HG03103 (cell line): ENCODE data around the gene PRKCE.

ENCODE experiments used
- ATAC-seq: cut with Tn5 transposase; IDR thresholded peaks from one replicate; pipeline ENCODE4 v1.9.1; 2021; ENCODE audit warnings: low read depth; ENCODE audit not compliant: unreplicated experiment

The PRKCE gene

DNA sequence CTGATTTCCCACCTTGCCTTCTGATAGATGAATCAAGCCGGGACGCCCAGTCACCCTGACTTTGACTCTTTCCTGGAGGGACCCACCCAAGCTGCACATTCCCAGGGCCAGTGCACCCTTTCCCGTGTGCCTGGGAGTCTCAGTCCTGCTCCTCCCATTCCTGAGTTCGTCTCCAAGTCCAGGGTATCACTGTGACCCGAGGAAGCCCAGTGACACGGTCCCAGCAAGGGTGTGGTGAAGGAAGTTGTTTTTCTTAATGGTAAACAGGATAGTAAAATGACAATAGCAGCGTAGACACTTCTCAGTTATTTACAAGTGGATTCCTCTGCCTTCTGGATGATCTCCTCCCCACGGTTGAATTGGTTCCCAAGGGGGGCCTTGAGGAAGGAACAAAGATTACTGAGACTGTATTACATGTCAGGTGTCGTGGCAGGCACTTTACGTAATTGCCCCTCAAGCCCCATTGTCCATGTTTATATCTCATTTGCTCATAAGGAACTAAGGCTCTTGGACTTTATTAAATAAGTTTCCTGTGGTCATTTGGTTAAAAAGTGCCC lies 123.3 kb downstream of the PRKCE start:
- ATAC-seq = no peak

DNA sequence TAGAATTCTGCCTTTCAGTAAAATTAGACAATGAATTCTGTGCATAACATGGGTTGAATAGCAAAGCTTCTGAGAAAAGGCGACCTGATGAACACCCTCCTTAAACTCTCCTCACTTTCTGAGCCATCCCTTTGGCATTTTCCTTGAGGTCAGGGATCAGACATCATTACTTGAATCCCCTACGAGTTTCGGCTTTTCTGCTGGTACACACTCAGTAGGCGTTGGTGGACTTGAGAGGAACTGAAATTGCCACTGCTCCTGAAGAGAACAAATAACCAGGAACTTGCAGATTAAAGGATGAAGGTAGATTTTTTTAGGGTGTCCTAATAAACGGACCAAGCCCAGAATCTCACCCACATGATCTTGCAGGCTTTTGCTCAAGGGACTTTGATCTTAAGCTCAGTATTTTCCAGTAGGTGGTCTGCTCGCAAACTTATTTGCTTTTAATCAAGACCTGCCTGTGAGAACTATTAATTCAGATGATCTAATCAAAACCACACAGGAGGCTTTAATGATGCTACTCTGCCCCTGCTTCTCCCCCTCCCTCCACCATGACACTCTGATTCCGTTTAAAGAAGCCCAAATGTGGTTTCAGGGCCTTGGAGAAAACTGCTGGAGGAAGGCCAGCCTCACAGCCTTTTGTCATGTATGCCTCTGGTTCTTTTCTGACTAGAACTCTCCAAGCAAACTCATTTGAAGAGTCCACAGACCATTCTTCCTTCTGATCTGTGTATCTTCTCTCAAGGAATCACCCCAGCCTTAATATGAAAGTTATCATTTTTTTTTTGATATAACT lies 124.9 kb downstream of the PRKCE start:
- ATAC-seq = no peak

DNA sequence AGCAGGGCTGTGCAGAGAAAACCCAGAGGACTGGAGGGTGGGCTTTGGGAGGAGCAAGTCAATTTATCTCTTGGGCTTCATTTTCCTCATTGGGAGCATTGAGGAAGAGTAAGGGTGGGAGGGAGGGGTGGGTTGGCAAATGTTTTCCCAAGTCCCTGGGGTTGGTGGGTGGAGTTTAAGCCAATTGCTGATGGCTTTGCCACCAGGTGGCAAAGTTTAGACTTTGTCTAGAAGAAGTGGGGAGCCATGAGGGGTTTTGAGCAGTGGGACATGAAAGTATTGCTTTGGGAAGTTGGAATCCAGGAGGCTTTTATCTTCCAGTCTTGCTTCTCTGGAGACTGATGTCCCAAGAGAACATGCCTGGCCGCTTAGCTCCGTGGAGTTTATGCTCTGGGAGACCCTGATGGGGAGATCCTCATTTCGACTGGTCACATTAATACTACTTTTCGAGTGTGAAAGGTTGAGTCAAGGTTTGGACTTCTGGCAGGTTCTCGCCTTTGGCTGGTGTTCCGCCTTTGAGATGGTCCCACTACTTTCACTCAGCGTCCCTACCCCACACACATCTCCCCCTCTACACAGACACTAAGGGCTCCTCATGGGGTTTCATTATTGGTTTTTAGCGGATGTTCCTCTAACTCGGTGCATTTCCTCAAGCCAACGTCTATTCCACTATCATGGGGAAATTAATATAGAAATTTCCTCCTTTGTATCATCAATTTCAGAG lies 126.7 kb downstream of the PRKCE start:
- ATAC-seq = no peak

DNA sequence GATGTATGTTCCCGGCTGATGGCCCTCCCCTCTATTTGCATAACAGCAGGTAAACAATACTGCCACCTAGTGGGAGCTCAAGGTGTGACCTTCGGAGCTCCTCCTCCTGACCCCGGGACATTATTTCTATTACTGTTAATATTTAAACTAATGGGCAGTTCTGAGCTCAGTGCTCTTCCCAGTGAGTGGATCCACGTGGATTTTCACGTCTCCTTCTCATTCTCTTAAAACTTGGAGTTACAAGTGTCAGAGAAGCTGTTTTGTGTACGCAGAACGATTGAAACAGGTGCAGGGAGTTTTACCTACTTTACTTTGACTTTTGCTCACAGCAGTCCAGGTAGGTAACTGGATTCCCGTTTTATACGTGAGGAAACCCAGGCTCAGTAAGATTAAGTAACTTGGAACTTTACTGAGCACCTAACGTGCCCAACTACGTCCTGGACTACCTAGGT lies 127.3 kb downstream of the PRKCE start:
- ATAC-seq = no peak

- ATAC-seq = no peak
Observed at GRCh38 chr2:45780541-45781463, 129.3 kb downstream of the PRKCE start.

DNA sequence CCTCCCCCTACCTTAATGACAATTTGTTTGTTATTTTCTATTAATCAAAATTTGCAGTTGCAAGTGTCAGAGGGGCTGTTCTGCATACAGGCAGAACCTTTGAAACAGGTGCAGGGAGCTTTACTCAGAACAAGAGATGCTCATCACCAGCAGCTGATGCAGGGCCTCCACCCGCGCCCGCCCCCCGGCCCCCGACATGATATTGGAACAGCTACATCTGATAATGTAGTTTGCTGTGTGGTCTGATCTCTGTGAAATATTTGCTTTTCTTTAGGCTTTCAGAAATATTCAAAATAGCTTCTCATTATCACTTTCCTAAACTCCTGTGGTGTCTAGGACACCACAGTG lies 130.0 kb downstream of the PRKCE start:
- ATAC-seq = no peak

- ATAC-seq = no peak
Observed at GRCh38 chr2:45782436-45782835, 131.0 kb downstream of the PRKCE start.

- ATAC-seq = no peak
Observed at GRCh38 chr2:45782986-45783385, 131.5 kb downstream of the PRKCE start.

GRCh38 chr2:45786030-45786835 lies 134.8 kb downstream of the PRKCE start:
- ATAC-seq = no peak

- ATAC-seq = no peak
Observed at GRCh38 chr2:45786836-45787357, 135.4 kb downstream of the PRKCE start.

GRCh38 chr2:45788401-45788800 lies 136.9 kb downstream of the PRKCE start:
- ATAC-seq = no peak

GRCh38 chr2:45789317-45789716 lies 137.8 kb downstream of the PRKCE start:
- peak; percentile 67 for ATAC-seq

GRCh38 chr2:45789961-45790723 lies 138.7 kb downstream of the PRKCE start:
- ATAC-seq = no peak

DNA sequence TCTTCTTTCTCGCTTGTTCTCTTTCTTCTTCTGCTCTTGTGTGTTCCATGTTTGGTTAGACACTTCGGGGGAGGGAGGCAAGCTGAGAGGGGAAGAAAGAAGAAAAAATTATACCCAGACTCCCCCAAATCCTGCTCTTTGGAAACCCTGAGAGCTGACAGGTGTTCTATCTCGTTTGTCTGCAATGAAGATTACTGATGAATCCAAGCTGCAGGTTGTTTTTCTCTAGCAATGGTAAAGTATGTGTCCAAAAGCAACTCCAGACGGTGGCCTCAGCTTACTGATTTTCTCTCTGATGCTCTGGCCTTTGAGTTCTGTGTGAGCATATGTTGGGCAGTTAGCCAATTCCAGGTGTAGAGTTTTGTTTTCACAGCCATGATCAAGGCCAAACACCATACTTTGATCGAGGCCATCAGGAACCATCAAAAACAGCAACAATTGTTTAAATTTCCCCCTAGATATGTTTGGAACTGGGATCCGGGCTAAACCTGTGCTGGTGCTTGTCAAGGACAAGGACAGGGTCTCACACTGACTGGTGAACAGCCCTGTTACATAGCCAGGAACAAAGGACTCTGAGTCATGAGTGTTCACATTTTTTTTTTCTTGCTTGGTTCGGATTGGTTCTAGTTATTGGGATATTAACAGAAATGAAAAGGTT lies 142.0 kb downstream of the PRKCE start:
- no peak for ATAC-seq

DNA sequence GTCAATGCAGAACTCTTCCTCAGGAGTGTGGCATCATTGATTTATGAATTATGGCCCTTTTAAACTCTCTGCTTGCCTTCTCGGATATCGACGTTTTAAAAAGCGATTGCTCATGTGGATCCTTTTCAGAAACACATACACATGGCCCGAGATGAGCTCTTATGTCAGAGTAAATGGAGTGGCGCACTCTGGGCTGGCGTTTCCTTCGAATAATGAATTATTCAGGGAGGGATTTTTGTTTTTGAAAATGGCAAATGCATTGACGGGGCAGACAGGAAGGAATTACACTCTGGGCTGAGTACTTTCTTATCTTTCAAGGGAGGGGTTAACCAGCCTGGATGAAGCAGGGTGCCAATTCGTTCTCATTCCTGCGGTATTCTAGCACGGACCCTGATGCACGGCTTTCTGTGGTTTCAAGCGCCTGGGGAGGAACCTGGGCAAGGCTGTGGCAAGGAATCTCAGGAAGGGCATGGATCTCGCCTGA lies 142.7 kb downstream of the PRKCE start:
- no peak for ATAC-seq

DNA sequence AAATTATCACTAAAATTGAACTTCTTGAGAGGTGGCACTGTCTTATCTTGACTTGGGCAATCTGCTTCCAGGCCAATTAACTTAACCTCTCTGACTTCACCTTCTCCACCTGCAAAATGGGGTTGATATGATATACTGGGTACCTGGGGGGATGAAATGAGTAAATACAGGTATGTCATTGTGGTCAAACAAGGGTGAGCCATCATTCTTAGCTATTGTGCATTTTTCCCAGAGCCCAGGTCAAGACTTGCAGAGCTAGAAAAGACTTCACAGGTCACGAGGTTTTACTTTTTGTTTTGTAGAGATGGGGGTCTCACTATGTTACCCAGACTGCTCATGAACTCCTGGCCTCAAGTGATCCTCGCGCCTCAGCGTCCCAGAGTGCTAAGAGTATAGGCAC lies 145.0 kb downstream of the PRKCE start:
- ATAC-seq = no peak

DNA sequence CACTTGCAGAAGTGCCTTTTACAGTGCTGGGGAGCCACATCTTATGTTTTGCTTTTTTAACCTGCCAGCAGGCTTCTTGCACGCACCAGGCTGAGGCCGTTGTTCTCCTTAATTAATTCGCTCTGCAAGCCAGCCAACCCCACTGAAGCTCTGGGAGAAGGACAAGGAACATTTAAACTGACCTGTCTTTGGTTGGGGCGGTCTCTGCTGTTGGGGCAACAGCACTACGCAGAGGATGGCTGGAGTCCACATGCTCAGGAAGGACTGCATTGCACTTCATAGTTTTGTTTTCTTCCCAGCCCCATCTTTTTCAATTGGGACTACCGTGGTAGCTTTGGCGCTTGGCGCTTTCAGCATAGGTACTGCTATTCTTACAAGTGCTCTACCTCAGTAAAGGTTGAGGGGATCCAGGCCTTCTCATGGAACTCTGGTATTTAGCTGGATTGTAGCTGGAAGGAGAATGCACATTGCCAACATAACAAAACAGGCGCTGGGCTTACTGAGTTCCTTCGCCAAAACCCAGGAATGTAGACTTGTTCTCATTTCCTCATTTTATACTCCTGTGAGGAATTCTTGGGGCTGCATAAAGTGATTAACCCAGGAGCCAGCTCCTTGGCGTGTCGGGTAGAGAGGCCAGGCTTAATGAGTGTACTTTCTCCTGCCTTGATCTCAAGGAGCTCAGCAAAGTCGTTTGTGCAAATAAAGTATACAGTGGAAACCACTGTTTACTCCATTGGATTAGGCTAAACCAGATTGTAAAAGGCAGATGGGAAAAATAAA lies 146.2 kb downstream of the PRKCE start:
- no peak for ATAC-seq
